GM21423 (cell line): ENCODE measurements around the gene EZH1.
A peak's percentile ranks its signal among the peaks of the same experiment; 100 is the strongest.

Source experiments
- ATAC-seq: cut with Tn5 transposase; IDR thresholded peaks from one replicate; pipeline ENCODE4 v1.9.1; 2021; ENCODE audit warnings: mild to moderate bottlenecking, moderate library complexity; ENCODE audit not compliant: unreplicated experiment

The EZH1 gene

GRCh38 chr17:42685831-42686230 is 59.0 kb downstream of the EZH1 start:
- no peak for ATAC-seq

- ATAC-seq, result no peak
Observed at GRCh38 chr17:42684929-42685556, 59.8 kb downstream of the EZH1 start.

GRCh38 chr17:42683407-42684034 is 61.3 kb downstream of the EZH1 start:
- ATAC-seq, result no peak

GRCh38 chr17:42682722-42683403 is 62.0 kb downstream of the EZH1 start:
- ATAC-seq, result no peak

GRCh38 chr17:42681976-42682721 is 62.7 kb downstream of the EZH1 start, which contains the start of gene CNTNAP1:
CNTNAP1 (plus strand) TSS chr17:42682531; CDS start chr17:42682830, 299 bp downstream.
- no peak for ATAC-seq

GRCh38 chr17:42680331-42680808 is 64.5 kb downstream of the EZH1 start:
- ATAC-seq, result no peak

GRCh38 chr17:42679492-42680330 is 65.1 kb downstream of the EZH1 start:
- ATAC-seq, result peak; percentile 14

- no peak for ATAC-seq
Observed at GRCh38 chr17:42678951-42679491, 65.8 kb downstream of the EZH1 start.

- peak; percentile 21 for ATAC-seq
Observed at GRCh38 chr17:42677921-42678781, 66.7 kb downstream of the EZH1 start.

- ATAC-seq, result peak; percentile 59
Observed at GRCh38 chr17:42677012-42677857, 67.6 kb downstream of the EZH1 start.

GRCh38 chr17:42676424-42677011 is 68.3 kb downstream of the EZH1 start, which contains the start of gene PLEKHH3:
PLEKHH3 (minus strand) TSS chr17:42676994; CDS start chr17:42676563, 431 bp downstream.
- ATAC-seq, result no peak

GRCh38 chr17:42675965-42676423 is 68.8 kb downstream of the EZH1 start:
- ATAC-seq, result no peak

- ATAC-seq, result no peak
Observed at GRCh38 chr17:42675348-42675964, 69.4 kb downstream of the EZH1 start.

GRCh38 chr17:42674755-42675347 is 70.0 kb downstream of the EZH1 start:
- no peak for ATAC-seq

- ATAC-seq, result no peak
Observed at GRCh38 chr17:42673885-42674754, 70.7 kb downstream of the EZH1 start.
